Keratinocyte (primary cell): ENCODE data around the gene TNFSF15. TPM values are rescaled to one million over a fixed set of nuclear protein-coding genes. Genes with fewer than 3 reads are reported as not detected.

Experiments
- DNase-seq: peaks from one replicate; pipeline ENCODE4 v3.0.0-alpha.2; 2011; ENCODE audit warnings: low read depth, missing footprints, low spot score
- FAIRE-seq: peaks from 2 replicates; lab custom pipeline; 2011; peaks lifted over from hg19 to GRCh38; lab: Jason Lieb, UNC
- H2AFZ ChIP-seq: 2 replicates; pipeline ENCODE4 v1.6.0; 2012; ENCODE audit warnings: low read length, control low read depth, inconsistent platforms; ENCODE audit not compliant: control insufficient read depth
- H3K27ac ChIP-seq: 2 replicates; pipeline ENCODE4 v1.5.1; 2011; ENCODE audit warnings: low read length; ENCODE audit not compliant: control insufficient read depth, insufficient read depth
- H3K27me3 ChIP-seq: 3 replicates; pipeline ENCODE4 v1.6.0; 2011; ENCODE audit warnings: low read length; ENCODE audit not compliant: control insufficient read depth, insufficient read depth; ENCODE audit errors: extremely low read depth
- H3K36me3 ChIP-seq, 2 experiments: 2 replicates in 1 of 2; 3 replicates in 1 of 2; pipeline ENCODE4 v1.5.1; 2011; ENCODE audit warnings: low read length in 2 of 2, mild to moderate bottlenecking in 1 of 2; ENCODE audit not compliant: control insufficient read depth in 2 of 2, insufficient read depth in 2 of 2; ENCODE audit errors: extremely low read depth in 1 of 2
- H3K4me1 ChIP-seq: 3 replicates; pipeline ENCODE4 v1.5.1; 2011; ENCODE audit warnings: low read length; ENCODE audit not compliant: control insufficient read depth, insufficient read depth; ENCODE audit errors: extremely low read depth
- H3K4me2 ChIP-seq: 3 replicates; pipeline ENCODE4 v1.6.0; 2011; ENCODE audit warnings: low read depth, low read length; ENCODE audit not compliant: control insufficient read depth, insufficient read depth; ENCODE audit errors: extremely low read depth
- H3K4me3 ChIP-seq, 3 experiments: fragments of 200-600 bp in 1 of 3; sonication (generic) in 1 of 3; 2 replicates in 2 of 3; 3 replicates in 1 of 3; pipeline ENCODE4 v1.5.1; 2011 to 2016; ENCODE audit warnings: low read length in 3 of 3, mild to moderate bottlenecking in 3 of 3, control low read depth in 2 of 3, inconsistent platforms in 1 of 3, low read depth in 1 of 3, mixed read lengths in 1 of 3, mixed run types in 1 of 3, moderate library complexity in 1 of 3; ENCODE audit not compliant: control insufficient read depth in 2 of 3, insufficient read depth in 2 of 3; ENCODE audit errors: extremely low read depth in 1 of 3
- H3K79me2 ChIP-seq: 2 replicates; pipeline ENCODE4 v1.6.0; 2012; ENCODE audit warnings: low read length; ENCODE audit not compliant: control insufficient read depth, insufficient read depth
- H3K9ac ChIP-seq: 3 replicates; pipeline ENCODE4 v1.6.0; 2011; ENCODE audit warnings: low read length; ENCODE audit not compliant: control insufficient read depth, insufficient read depth; ENCODE audit errors: extremely low read depth
- H3K9me1 ChIP-seq: 3 replicates; pipeline ENCODE4 v1.6.0; 2011; ENCODE audit warnings: low read length; ENCODE audit not compliant: control insufficient read depth, insufficient read depth; ENCODE audit errors: extremely low read depth
- H3K9me3 ChIP-seq: 2 replicates; pipeline ENCODE4 v1.5.1; 2012; ENCODE audit warnings: low read depth, low read length; ENCODE audit not compliant: control insufficient read depth
- H4K20me1 ChIP-seq: 3 replicates; pipeline ENCODE4 v1.6.0; 2011; ENCODE audit warnings: low read length; ENCODE audit not compliant: control insufficient read depth, insufficient read depth; ENCODE audit errors: extremely low read depth
- EZH2 ChIP-seq: IDR thresholded peaks from one replicate; pipeline ENCODE4 v1.6.1; 2012; ENCODE audit warnings: inconsistent platforms, mild to moderate bottlenecking, low read length, moderate library complexity
- dilution Hi-C: fragments of 300-500 bp; cut with MboI; formaldehyde crosslinking; loops from one replicate; pipeline ENCODE4 v1.7.0; 2020; ENCODE audit warnings: low sequenced_read_pairs; ENCODE audit not compliant: extremely low pct_ligation_motif_present
- polyA plus RNA-seq, 5 experiments: library from polyadenylated mRNA; depleted of rRNA in 3 of 5; stranded (reverse) in 3 of 5; stranded (forward) in 1 of 5; unstranded in 1 of 5; fragments of >200 nt; gene quantifications; 1 replicate in 1 of 5; 2 replicates in 3 of 5; 3 replicates in 1 of 5; pipeline versions ENCODE4 v1.2.1 to v1.2.3, GENCODE V29; 2011 to 2012; ENCODE audit warnings: missing spikeins in 2 of 5, low read depth in 1 of 5, low replicate concordance in 1 of 5
- TF ChIP-seq, protein P1 (sequence below), 3 experiments: IDR thresholded peaks in 1 of 3; conservative IDR thresholded peaks in 1 of 3; optimal IDR thresholded peaks in 1 of 3; 2 replicates in 2 of 3; 3 replicates in 1 of 3; pipeline versions ENCODE3 to v1.5.1; 2011; ENCODE audit warnings: low read length in 3 of 3, mild to moderate bottlenecking in 3 of 3, moderate library complexity in 2 of 3, control low read depth in 1 of 3, inconsistent platforms in 1 of 3; ENCODE audit not compliant: insufficient read depth in 2 of 3; ENCODE audit errors: extremely low read depth in 1 of 3

The TNFSF15 gene
- polyA plus RNA-seq, 1 donor (not counting 4 experiments of a cell fraction or from before 2014, with no cell fraction given): 1.1 TPM

DNA sequence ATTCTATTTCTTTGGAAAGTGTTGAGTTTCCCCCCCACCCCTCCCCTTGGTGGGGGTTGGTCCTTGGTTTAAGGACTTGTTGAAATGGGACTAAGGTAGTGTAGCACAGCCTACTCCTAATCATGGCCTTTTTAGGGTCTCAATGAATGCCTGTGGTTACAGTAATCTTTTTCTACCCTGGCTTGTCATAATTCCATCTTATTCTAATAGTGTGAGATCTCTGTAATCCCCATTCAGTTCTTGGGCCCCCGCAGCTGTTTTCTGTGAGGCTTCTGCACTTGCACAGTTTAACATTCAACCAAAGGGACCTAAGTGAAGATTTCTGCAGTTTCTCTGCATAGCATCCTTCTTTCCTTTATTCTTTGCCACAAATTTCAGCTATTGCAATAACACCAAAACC lies 30.7 kb downstream of the TNFSF15 start:
- DNase-seq (no peak), FAIRE-seq (no peak)
- Histone ChIP-seq H3K4me2 (no peak overlapping the region), H3K4me1 (no peaks in the 10 kb centered on the region), H3K79me2 (no peaks in the 10 kb centered on the region), H2AFZ (no peak overlapping the region), H3K9ac (no peak overlapping the region), H3K27ac (no peak overlapping the region), H3K27me3 (peaks cover 3% of the 10 kb centered on the region), H4K20me1 (no peaks in the 10 kb centered on the region), H3K9me1 (no peaks in the 10 kb centered on the region), H3K4me3 (no peak overlapping the region), H3K9me3 (no peaks in the 10 kb centered on the region), H3K36me3 (no peaks in the 10 kb centered on the region)
- dilution Hi-C loops: no loop called here
- TF ChIP-seq, protein P1, sequence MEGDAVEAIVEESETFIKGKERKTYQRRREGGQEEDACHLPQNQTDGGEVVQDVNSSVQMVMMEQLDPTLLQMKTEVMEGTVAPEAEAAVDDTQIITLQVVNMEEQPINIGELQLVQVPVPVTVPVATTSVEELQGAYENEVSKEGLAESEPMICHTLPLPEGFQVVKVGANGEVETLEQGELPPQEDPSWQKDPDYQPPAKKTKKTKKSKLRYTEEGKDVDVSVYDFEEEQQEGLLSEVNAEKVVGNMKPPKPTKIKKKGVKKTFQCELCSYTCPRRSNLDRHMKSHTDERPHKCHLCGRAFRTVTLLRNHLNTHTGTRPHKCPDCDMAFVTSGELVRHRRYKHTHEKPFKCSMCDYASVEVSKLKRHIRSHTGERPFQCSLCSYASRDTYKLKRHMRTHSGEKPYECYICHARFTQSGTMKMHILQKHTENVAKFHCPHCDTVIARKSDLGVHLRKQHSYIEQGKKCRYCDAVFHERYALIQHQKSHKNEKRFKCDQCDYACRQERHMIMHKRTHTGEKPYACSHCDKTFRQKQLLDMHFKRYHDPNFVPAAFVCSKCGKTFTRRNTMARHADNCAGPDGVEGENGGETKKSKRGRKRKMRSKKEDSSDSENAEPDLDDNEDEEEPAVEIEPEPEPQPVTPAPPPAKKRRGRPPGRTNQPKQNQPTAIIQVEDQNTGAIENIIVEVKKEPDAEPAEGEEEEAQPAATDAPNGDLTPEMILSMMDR (optimal IDR thresholded peaks at IDR 0.05 in 1 of 3, IDR thresholded peaks at IDR 0.05 in 1 of 3, conservative IDR thresholded peaks at IDR 0.05 in 1 of 3; ENCODE audit: extremely low read depth in 1 of 3, insufficient read depth in 2 of 3, low read length in 3 of 3): no peak
- TF ChIP-seq EZH2: no peak

DNA sequence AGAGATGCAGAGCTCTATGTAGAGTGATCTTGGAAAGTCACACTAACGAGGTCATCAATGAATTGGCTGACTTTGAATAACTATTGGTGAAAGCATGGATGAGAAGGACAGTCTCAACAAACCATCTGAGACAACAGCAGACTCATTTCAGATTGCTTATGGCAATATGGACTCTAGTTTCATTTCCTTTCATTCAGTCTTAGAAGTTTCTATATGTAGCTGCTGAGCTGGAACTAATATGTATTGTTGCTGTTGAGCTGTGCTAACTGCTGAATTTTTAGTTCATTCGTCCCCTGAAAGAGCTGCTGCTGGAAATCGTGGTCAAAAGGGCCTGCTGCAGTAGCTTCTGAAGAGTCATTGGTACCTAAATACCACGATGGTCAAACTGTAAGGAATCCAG lies 31.3 kb downstream of the TNFSF15 start:
- TF ChIP-seq EZH2: no peak
- TF ChIP-seq, protein P1 (optimal IDR thresholded peaks at IDR 0.05 in 1 of 3, IDR thresholded peaks at IDR 0.05 in 1 of 3, conservative IDR thresholded peaks at IDR 0.05 in 1 of 3; ENCODE audit: extremely low read depth in 1 of 3, insufficient read depth in 2 of 3, low read length in 3 of 3): no peak
- Histone ChIP-seq H3K27me3 (peaks cover 3% of the 10 kb centered on the region), H3K4me2 (no peak overlapping the region), H3K27ac (no peak overlapping the region), H3K9me1 (no peaks in the 10 kb centered on the region), H3K79me2 (no peaks in the 10 kb centered on the region), H3K36me3 (no peaks in the 10 kb centered on the region), H3K9me3 (no peaks in the 10 kb centered on the region), H3K4me3 (no peak overlapping the region), H4K20me1 (no peaks in the 10 kb centered on the region), H2AFZ (no peak overlapping the region), H3K9ac (no peak overlapping the region), H3K4me1 (no peaks in the 10 kb centered on the region)
- DNase-seq (no peak), FAIRE-seq (no peak)
- dilution Hi-C loops: no loop called here
